ENCODE data around the gene APCDD1.

DNA sequence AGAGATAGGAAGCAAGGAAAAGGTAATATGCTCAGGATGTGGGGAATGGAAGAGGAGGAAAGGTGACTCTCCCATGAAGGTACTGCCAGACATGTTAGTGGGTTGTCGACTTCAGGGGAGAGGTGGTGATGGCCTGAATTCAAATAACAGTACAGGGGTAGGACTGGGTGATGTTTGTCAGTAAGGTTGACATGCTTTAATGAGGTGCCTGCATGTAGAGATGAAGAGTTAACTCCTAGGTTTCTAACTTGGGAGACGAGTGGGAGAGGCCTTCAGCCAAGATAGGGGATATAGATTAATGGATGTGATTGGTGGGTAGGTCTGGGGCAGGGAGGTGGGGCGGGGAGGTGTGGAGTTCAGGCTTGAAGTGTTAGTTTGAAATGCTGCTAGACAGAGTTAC lies 74.0 kb downstream of the APCDD1 start:
- TF ChIP-seq ZFX (IDR thresholded peaks at IDR 0.05; ENCODE audit: borderline replicate concordance), result no peak
- TF ChIP-seq, protein P1, sequence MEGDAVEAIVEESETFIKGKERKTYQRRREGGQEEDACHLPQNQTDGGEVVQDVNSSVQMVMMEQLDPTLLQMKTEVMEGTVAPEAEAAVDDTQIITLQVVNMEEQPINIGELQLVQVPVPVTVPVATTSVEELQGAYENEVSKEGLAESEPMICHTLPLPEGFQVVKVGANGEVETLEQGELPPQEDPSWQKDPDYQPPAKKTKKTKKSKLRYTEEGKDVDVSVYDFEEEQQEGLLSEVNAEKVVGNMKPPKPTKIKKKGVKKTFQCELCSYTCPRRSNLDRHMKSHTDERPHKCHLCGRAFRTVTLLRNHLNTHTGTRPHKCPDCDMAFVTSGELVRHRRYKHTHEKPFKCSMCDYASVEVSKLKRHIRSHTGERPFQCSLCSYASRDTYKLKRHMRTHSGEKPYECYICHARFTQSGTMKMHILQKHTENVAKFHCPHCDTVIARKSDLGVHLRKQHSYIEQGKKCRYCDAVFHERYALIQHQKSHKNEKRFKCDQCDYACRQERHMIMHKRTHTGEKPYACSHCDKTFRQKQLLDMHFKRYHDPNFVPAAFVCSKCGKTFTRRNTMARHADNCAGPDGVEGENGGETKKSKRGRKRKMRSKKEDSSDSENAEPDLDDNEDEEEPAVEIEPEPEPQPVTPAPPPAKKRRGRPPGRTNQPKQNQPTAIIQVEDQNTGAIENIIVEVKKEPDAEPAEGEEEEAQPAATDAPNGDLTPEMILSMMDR (IDR thresholded peaks at IDR 0.05), result no peak
